Trophoblast cell (in vitro differentiated cells and primary cell): Measurements from ENCODE around the gene SEPTIN3.

ENCODE experiments used
- DNase-seq, 2 donors: peaks; one replicate each; pipeline ENCODE4 v3.0.0-alpha.2; 2016
- H2AFZ ChIP-seq: 2 replicates; pipeline ENCODE4 v1.6.1; 2013; ENCODE audit warnings: low read length, moderate library complexity, mild to moderate bottlenecking; ENCODE audit not compliant: insufficient read depth, poor library complexity
- H2AK5ac ChIP-seq: 2 replicates; pipeline ENCODE4 v1.6.1; 2013; ENCODE audit warnings: mild to moderate bottlenecking, low read length
- H2BK120ac ChIP-seq: 2 replicates; pipeline ENCODE4 v1.6.1; 2013; ENCODE audit warnings: low read length, mild to moderate bottlenecking, moderate library complexity; ENCODE audit not compliant: insufficient read depth, poor library complexity
- H2BK12ac ChIP-seq: 2 replicates; pipeline ENCODE4 v1.6.1; 2013; ENCODE audit warnings: mild to moderate bottlenecking, low read length, moderate library complexity
- H2BK5ac ChIP-seq: 2 replicates; pipeline ENCODE4 v1.6.1; 2013; ENCODE audit warnings: low read length, low read depth, moderate library complexity, mild to moderate bottlenecking; ENCODE audit not compliant: poor library complexity
- H3K14ac ChIP-seq: 2 replicates; pipeline ENCODE4 v1.6.1; 2013; ENCODE audit warnings: mild to moderate bottlenecking, low read length
- H3K18ac ChIP-seq: 2 replicates; pipeline ENCODE4 v1.6.1; 2013; ENCODE audit warnings: mild to moderate bottlenecking, low read length
- H3K23ac ChIP-seq: 2 replicates; pipeline ENCODE4 v1.6.1; 2013; ENCODE audit warnings: low read length
- H3K27ac ChIP-seq: 2 replicates; pipeline ENCODE4 v1.5.1; 2013; ENCODE audit warnings: low read depth, mild to moderate bottlenecking, inconsistent platforms, low read length, moderate library complexity
- H3K27me3 ChIP-seq: 2 replicates; pipeline ENCODE4 v1.6.1; 2013; ENCODE audit warnings: inconsistent platforms, mild to moderate bottlenecking, low read length, moderate library complexity; ENCODE audit not compliant: insufficient read depth
- H3K36me3 ChIP-seq, 2 experiments: 1 replicate in 1 of 2; 2 replicates in 1 of 2; pipeline ENCODE4 v1.6.1; 2013; ENCODE audit warnings: low read length in 2 of 2, mild to moderate bottlenecking in 2 of 2, moderate library complexity in 1 of 2; ENCODE audit not compliant: insufficient read depth in 2 of 2, control insufficient read depth in 1 of 2
- H3K4ac ChIP-seq: 2 replicates; pipeline ENCODE4 v1.6.1; 2013; ENCODE audit warnings: low read depth, mild to moderate bottlenecking, low read length, moderate library complexity
- H3K4me1 ChIP-seq, 2 experiments: 1 replicate in 1 of 2; 2 replicates in 1 of 2; pipeline ENCODE4 v1.6.1; 2013; ENCODE audit warnings: low read length in 2 of 2, mild to moderate bottlenecking in 2 of 2, moderate library complexity in 1 of 2; ENCODE audit not compliant: insufficient read depth in 2 of 2, control insufficient read depth in 1 of 2
- H3K4me2 ChIP-seq: 2 replicates; pipeline ENCODE4 v1.6.1; 2013; ENCODE audit warnings: inconsistent platforms, mild to moderate bottlenecking, low read length, moderate library complexity
- H3K4me3 ChIP-seq: 2 replicates; pipeline ENCODE4 v1.5.1; 2013; ENCODE audit warnings: mild to moderate bottlenecking, low read depth, low read length, inconsistent platforms
- H3K79me1 ChIP-seq: one replicate; pipeline ENCODE4 v1.6.1; 2013; ENCODE audit warnings: low read length
- H3K79me2 ChIP-seq: 2 replicates; pipeline ENCODE4 v1.6.1; 2013; ENCODE audit warnings: low read length, mild to moderate bottlenecking; ENCODE audit not compliant: control insufficient read depth, insufficient read depth, poor library complexity
- H3K9ac ChIP-seq: 2 replicates; pipeline ENCODE4 v1.6.1; 2013; ENCODE audit warnings: mild to moderate bottlenecking, low read length
- H3K9me3 ChIP-seq: 2 replicates; pipeline ENCODE4 v1.6.1; 2013; ENCODE audit warnings: low read depth, mild to moderate bottlenecking, control low read depth, inconsistent platforms, low read length; ENCODE audit not compliant: insufficient read depth
- H4K12ac ChIP-seq: 2 replicates; pipeline ENCODE4 v1.6.1; 2013; ENCODE audit warnings: low read depth, mild to moderate bottlenecking, low read length, moderate library complexity
- H4K8ac ChIP-seq: 2 replicates; pipeline ENCODE4 v1.6.1; 2013; ENCODE audit warnings: low read depth, mild to moderate bottlenecking, low read length, moderate library complexity
- H4K91ac ChIP-seq: one replicate; pipeline ENCODE4 v1.6.1; 2013; ENCODE audit warnings: low read depth, mild to moderate bottlenecking, low read length, moderate library complexity
- WGBS: extraction: QIAGEN DNeasy Blood & Tissue Kit; methylation state at CpG from one replicate; pipeline ENCODE4 v1.1.7; 2013; ENCODE audit warnings: missing lambda C conversion rate; ENCODE audit not compliant: insufficient read length, insufficient coverage; ENCODE audit errors: extremely low coverage; 5-methylcytosine and 5-hydroxymethylcytosine counted together

Gene SEPTIN3

GRCh38 chr22:41989246-41989645 lies 20.0 kb downstream of the SEPTIN3 start:
- Histone ChIP-seq H2BK12ac (no peak overlapping the region), H2AFZ (no peak overlapping the region), H3K79me1 (no peaks in the 10 kb centered on the region), H3K9me3 (no peaks in the 10 kb centered on the region), H3K4me2 (no peak overlapping the region), H2BK120ac (no peak overlapping the region), H2AK5ac (no peak overlapping the region), H3K36me3 (no peaks in the 10 kb centered on the region), H3K27ac (no peak overlapping the region), H3K4me1 (no peaks in the 10 kb centered on the region), H3K79me2 (no peaks in the 10 kb centered on the region), H3K14ac (no peak overlapping the region), H3K9ac (no peak overlapping the region), H3K4me3 (no peak overlapping the region), H3K4ac (no peak overlapping the region), H2BK5ac (no peak overlapping the region), H4K8ac (no peak overlapping the region), H3K23ac (no peak overlapping the region), H4K91ac (no peak overlapping the region), H3K18ac (no peak overlapping the region), H3K27me3 (no peaks in the 10 kb centered on the region), H4K12ac (no peak overlapping the region)
- no peak for DNase-seq
- no CpG with 5 or more reads among the region's 4 CpGs for WGBS

- H3K27me3 ChIP-seq = no peaks in the 10 kb centered on the region
- H3K9me3 ChIP-seq = no peaks in the 10 kb centered on the region
- no peaks in the 10 kb centered on the region for H3K4me1 ChIP-seq
- H3K27ac ChIP-seq = no peak overlapping the region
- no peak overlapping the region for H3K18ac ChIP-seq
- no peak for DNase-seq
- H3K4ac ChIP-seq = no peak overlapping the region
- no peak overlapping the region for H4K91ac ChIP-seq
- no peak overlapping the region for H4K12ac ChIP-seq
- no peak overlapping the region for H2BK12ac ChIP-seq
- no peak overlapping the region for H3K4me2 ChIP-seq
- H3K14ac ChIP-seq = no peak overlapping the region
- H3K79me1 ChIP-seq = no peaks in the 10 kb centered on the region
- no peak overlapping the region for H4K8ac ChIP-seq
- no peak overlapping the region for H2AK5ac ChIP-seq
- no peak overlapping the region for H2BK5ac ChIP-seq
- no peak overlapping the region for H3K4me3 ChIP-seq
- no peak overlapping the region for H2AFZ ChIP-seq
- H3K23ac ChIP-seq = no peak overlapping the region
- no peaks in the 10 kb centered on the region for H3K36me3 ChIP-seq
- H3K9ac ChIP-seq = no peak overlapping the region
- H2BK120ac ChIP-seq = no peak overlapping the region
- H3K79me2 ChIP-seq = no peaks in the 10 kb centered on the region
- no CpG with 5 or more reads among the region's 7 CpGs for WGBS
Measured at GRCh38 chr22:41991111-41991510, 21.9 kb downstream of the SEPTIN3 start.

GRCh38 chr22:41992496-41992895 lies 23.3 kb downstream of the SEPTIN3 start:
- Histone ChIP-seq H3K23ac (no peak overlapping the region), H2BK120ac (no peak overlapping the region), H3K79me1 (no peaks in the 10 kb centered on the region), H3K4me2 (no peak overlapping the region), H4K91ac (no peak overlapping the region), H3K14ac (no peak overlapping the region), H3K9ac (no peak overlapping the region), H3K27me3 (no peaks in the 10 kb centered on the region), H2AK5ac (no peak overlapping the region), H4K8ac (no peak overlapping the region), H3K27ac (no peak overlapping the region), H3K9me3 (no peaks in the 10 kb centered on the region), H3K79me2 (no peaks in the 10 kb centered on the region), H3K4me1 (no peaks in the 10 kb centered on the region), H3K36me3 (no peaks in the 10 kb centered on the region), H3K18ac (no peak overlapping the region), H2AFZ (no peak overlapping the region), H4K12ac (no peak overlapping the region), H2BK12ac (no peak overlapping the region), H3K4me3 (no peak overlapping the region), H3K4ac (no peak overlapping the region), H2BK5ac (no peak overlapping the region)
- DNase-seq = no peak
- WGBS = no CpG with 5 or more reads among the region's 5 CpGs

GRCh38 chr22:41995211-41995610 lies 26.0 kb downstream of the SEPTIN3 start:
- no peak overlapping the region for H2BK5ac ChIP-seq
- H3K4me3 ChIP-seq = no peak overlapping the region
- no peak overlapping the region for H2AFZ ChIP-seq
- no peak overlapping the region for H3K27ac ChIP-seq
- no peaks in the 10 kb centered on the region for H3K79me2 ChIP-seq
- H2BK120ac ChIP-seq = no peak overlapping the region
- H3K27me3 ChIP-seq = no peaks in the 10 kb centered on the region
- H2BK12ac ChIP-seq = no peak overlapping the region
- no peaks in the 10 kb centered on the region for H3K36me3 ChIP-seq
- H3K9me3 ChIP-seq = no peaks in the 10 kb centered on the region
- no peak overlapping the region for H4K8ac ChIP-seq
- H3K4ac ChIP-seq = no peak overlapping the region
- no peaks in the 10 kb centered on the region for H3K4me1 ChIP-seq
- H3K18ac ChIP-seq = no peak overlapping the region
- WGBS = no CpG with 5 or more reads among the region's 3 CpGs
- H3K9ac ChIP-seq = no peak overlapping the region
- no peak overlapping the region for H2AK5ac ChIP-seq
- H4K12ac ChIP-seq = no peak overlapping the region
- DNase-seq = no peak
- no peak overlapping the region for H3K23ac ChIP-seq
- H4K91ac ChIP-seq = no peak overlapping the region
- H3K4me2 ChIP-seq = no peak overlapping the region
- no peaks in the 10 kb centered on the region for H3K79me1 ChIP-seq
- H3K14ac ChIP-seq = no peak overlapping the region
